SK-N-SH treated with all-trans-retinoic acid at 6 μM for 48 hours (cell line): ENCODE data around the gene DGKI.

Experiments used
- ATAC-seq: fragments of 200-7000 bp; cut with Tn5 transposase; 3 replicates; pipeline ENCODE4 v1.9.1; 2020; ENCODE audit warnings: mild to moderate bottlenecking, moderate library complexity
- ARNTL ChIP-seq: fragments of 450-650 bp; formaldehyde crosslinking; IDR thresholded peaks from 2 replicates; pipeline ENCODE4 v1.5.0; 2020; ENCODE audit warnings: low read depth, mild to moderate bottlenecking, moderate library complexity, borderline replicate concordance
- BACH2 ChIP-seq: fragments of 250-450 bp; sonication (Bioruptor Pico); IDR thresholded peaks from 2 replicates; pipeline ENCODE4 v1.9.0; 2021; ENCODE audit warnings: mild to moderate bottlenecking, borderline replicate concordance
- CREB5 ChIP-seq: fragments of 250-450 bp; sonication (Bioruptor Pico); IDR thresholded peaks from 2 replicates; pipeline ENCODE4 v1.5.1; 2020; ENCODE audit warnings: low read depth, mild to moderate bottlenecking, moderate library complexity
- CSDC2 ChIP-seq: fragments of 250-450 bp; sonication (Bioruptor Pico); IDR thresholded peaks from 2 replicates; pipeline ENCODE4 v1.5.0; 2020; ENCODE audit warnings: mild to moderate bottlenecking, moderate library complexity
- CSRNP3 ChIP-seq: fragments of 250-450 bp; sonication (Bioruptor Pico); IDR thresholded peaks from 2 replicates; pipeline ENCODE4 v1.5.1; 2021; ENCODE audit warnings: mild to moderate bottlenecking, moderate library complexity
- ESRRG ChIP-seq: fragments of 250-450 bp; sonication (Bioruptor Pico); IDR thresholded peaks from 2 replicates; pipeline ENCODE4 v1.6.1; 2021; ENCODE audit warnings: mild to moderate bottlenecking
- GLIS3 ChIP-seq: fragments of 250-450 bp; sonication (Bioruptor Pico); IDR thresholded peaks from 2 replicates; pipeline ENCODE4 v1.5.0; 2020; ENCODE audit warnings: mild to moderate bottlenecking, moderate library complexity
- ISL1 ChIP-seq: fragments of 250-450 bp; sonication (Bioruptor Pico); IDR thresholded peaks from 2 replicates; pipeline ENCODE4 v2.1.2; 2022; ENCODE audit warnings: mild to moderate bottlenecking, moderate library complexity
- OSR1 ChIP-seq: fragments of 250-450 bp; sonication (Bioruptor Pico); IDR thresholded peaks from 2 replicates; pipeline ENCODE4 v1.8.0; 2022; ENCODE audit warnings: moderate library complexity, mild to moderate bottlenecking, inconsistent platforms
- PATZ1 ChIP-seq: fragments of 250-450 bp; sonication (Bioruptor Pico); IDR thresholded peaks from 2 replicates; pipeline ENCODE4 v1.8.0; 2020; ENCODE audit warnings: mild to moderate bottlenecking, moderate library complexity, borderline replicate concordance
- POU6F1 ChIP-seq: fragments of 250-450 bp; sonication (Bioruptor Pico); IDR thresholded peaks from 2 replicates; pipeline ENCODE4 v1.8.0; 2021; ENCODE audit warnings: low read depth, mild to moderate bottlenecking, moderate library complexity, borderline replicate concordance
- TCF4 ChIP-seq: fragments of 250-450 bp; sonication (Bioruptor Pico); IDR thresholded peaks from 2 replicates; pipeline ENCODE4 v1.8.0; 2021; ENCODE audit warnings: mild to moderate bottlenecking, moderate library complexity, borderline replicate concordance
- TOX ChIP-seq: fragments of 250-450 bp; sonication (Bioruptor Pico); IDR thresholded peaks from 2 replicates; pipeline ENCODE4 v1.8.0; 2021; ENCODE audit warnings: mild to moderate bottlenecking, moderate library complexity, borderline replicate concordance
- TSHZ2 ChIP-seq: fragments of 250-450 bp; sonication (Bioruptor Pico); IDR thresholded peaks from 2 replicates; pipeline ENCODE4 v1.5.0; 2020; ENCODE audit warnings: mild to moderate bottlenecking, moderate library complexity
- ZC3H10 ChIP-seq: fragments of 250-450 bp; sonication (Bioruptor Pico); IDR thresholded peaks from 2 replicates; pipeline ENCODE4 v1.5.1; 2021; ENCODE audit warnings: mild to moderate bottlenecking, moderate library complexity
- ZFP3 ChIP-seq: fragments of 250-450 bp; sonication (Bioruptor Pico); IDR thresholded peaks from 2 replicates; pipeline ENCODE4 v1.5.0; 2020; ENCODE audit warnings: mild to moderate bottlenecking, moderate library complexity
- ZFP30 ChIP-seq: fragments of 450-650 bp; formaldehyde crosslinking; IDR thresholded peaks from 2 replicates; pipeline ENCODE4 v1.5.0; 2022; ENCODE audit warnings: mild to moderate bottlenecking, moderate library complexity
- ZNF70 ChIP-seq: fragments of 450-650 bp; formaldehyde crosslinking; IDR thresholded peaks from 2 replicates; pipeline ENCODE4 v1.5.0; 2020; ENCODE audit warnings: mild to moderate bottlenecking, moderate library complexity
- ZNF8 ChIP-seq: fragments of 450-650 bp; formaldehyde crosslinking; IDR thresholded peaks from 2 replicates; pipeline ENCODE4 v1.5.0; 2020; ENCODE audit warnings: mild to moderate bottlenecking, moderate library complexity

Gene DGKI

GRCh38 chr7:137684316-137684715 is 162.5 kb downstream of the DGKI start:
- no peak for ATAC-seq
- no peak for TF ChIP-seq ISL1 (CRISPR knock-in tag)
- no peak for TF ChIP-seq ZFP3 (CRISPR knock-in tag)
- TF ChIP-seq ESRRG (CRISPR knock-in tag), result no peak
- no peak for TF ChIP-seq TSHZ2 (CRISPR knock-in tag)
- TF ChIP-seq POU6F1 (CRISPR knock-in tag), result no peak
- no peak for TF ChIP-seq CSDC2 (CRISPR knock-in tag)
- TF ChIP-seq CSRNP3, result no peak
- TF ChIP-seq BACH2 (CRISPR knock-in tag), result no peak
- no peak for TF ChIP-seq ARNTL (CRISPR knock-in tag)
- no peak for TF ChIP-seq TOX (CRISPR knock-in tag)
- TF ChIP-seq ZNF70 (CRISPR knock-in tag), result no peak
- TF ChIP-seq ZNF8 (CRISPR knock-in tag), result no peak
- no peak for TF ChIP-seq OSR1 (CRISPR knock-in tag)
- no peak for TF ChIP-seq TCF4 (CRISPR knock-in tag)
- TF ChIP-seq ZFP30 (CRISPR knock-in tag), result no peak
- no peak for TF ChIP-seq CREB5 (CRISPR knock-in tag)
- no peak for TF ChIP-seq ZC3H10 (CRISPR knock-in tag)
- no peak for TF ChIP-seq PATZ1 (CRISPR knock-in tag)
- no peak for TF ChIP-seq GLIS3 (CRISPR knock-in tag)

GRCh38 chr7:137682596-137682995 is 164.2 kb downstream of the DGKI start:
- TF ChIP-seq CREB5 (CRISPR knock-in tag), result no peak
- no peak for TF ChIP-seq ZFP3 (CRISPR knock-in tag)
- no peak for TF ChIP-seq PATZ1 (CRISPR knock-in tag)
- no peak for TF ChIP-seq ESRRG (CRISPR knock-in tag)
- TF ChIP-seq CSDC2 (CRISPR knock-in tag), result no peak
- TF ChIP-seq CSRNP3, result no peak
- TF ChIP-seq ZNF70 (CRISPR knock-in tag), result no peak
- no peak for TF ChIP-seq TSHZ2 (CRISPR knock-in tag)
- peak; percentile 50 for ATAC-seq
